Bronchial epithelial cell (primary cell): ENCODE results near the gene WDR59. TPM values are rescaled to one million over a fixed set of nuclear protein-coding genes. Genes with fewer than 3 reads are reported as not detected.
"Not testable (repeated sequence)": the region's sequence is repeated elsewhere in the genome, so short reads cannot be mapped to it uniquely, and the experiment has no call there.

Experiments used
- DNase-seq: peaks from one replicate; pipeline ENCODE4 v3.0.0-alpha.2; 2010; ENCODE audit warnings: low read depth
- FAIRE-seq: peaks from 2 replicates; lab custom pipeline; 2011; peaks lifted over from hg19 to GRCh38; lab: Jason Lieb, UNC
- H3K27me3 ChIP-seq: 2 replicates; pipeline ENCODE4 v1.5.1; 2011; ENCODE audit warnings: low read length; ENCODE audit not compliant: control insufficient read depth, insufficient read depth
- H3K36me3 ChIP-seq: 2 replicates; pipeline ENCODE4 v1.5.1; 2011; ENCODE audit warnings: low read length; ENCODE audit not compliant: control insufficient read depth, insufficient read depth
- H3K4me3 ChIP-seq: 2 replicates; pipeline ENCODE4 v1.5.1; 2011; ENCODE audit warnings: mild to moderate bottlenecking, low read depth, low read length, control low read depth
- total RNA-seq: library from RNA; depleted of rRNA; stranded (reverse); fragments of >200 nt; gene quantifications from 2 replicates; pipeline ENCODE4 v1.2.1, GENCODE V29; 2014
- TF ChIP-seq, protein P1 (sequence below): IDR thresholded peaks from 2 replicates; pipeline ENCODE4 v1.5.1; 2011; ENCODE audit warnings: mild to moderate bottlenecking, moderate library complexity, low read length, control low read depth, inconsistent platforms; ENCODE audit not compliant: insufficient read depth, severe bottlenecking

WDR59 gene
- total RNA-seq, 1 donor from 2014 or later: 7.6 TPM

GRCh38 chr16:75022567-75022966 lies 37.6 kb upstream of the WDR59 start:
- Histone ChIP-seq H3K36me3 (no peaks in the 10 kb centered on the region), H3K27me3 (no peaks in the 10 kb centered on the region), H3K4me3 (no peak overlapping the region)
- FAIRE-seq (no peak), DNase-seq (no peak)
- TF ChIP-seq, protein P1, sequence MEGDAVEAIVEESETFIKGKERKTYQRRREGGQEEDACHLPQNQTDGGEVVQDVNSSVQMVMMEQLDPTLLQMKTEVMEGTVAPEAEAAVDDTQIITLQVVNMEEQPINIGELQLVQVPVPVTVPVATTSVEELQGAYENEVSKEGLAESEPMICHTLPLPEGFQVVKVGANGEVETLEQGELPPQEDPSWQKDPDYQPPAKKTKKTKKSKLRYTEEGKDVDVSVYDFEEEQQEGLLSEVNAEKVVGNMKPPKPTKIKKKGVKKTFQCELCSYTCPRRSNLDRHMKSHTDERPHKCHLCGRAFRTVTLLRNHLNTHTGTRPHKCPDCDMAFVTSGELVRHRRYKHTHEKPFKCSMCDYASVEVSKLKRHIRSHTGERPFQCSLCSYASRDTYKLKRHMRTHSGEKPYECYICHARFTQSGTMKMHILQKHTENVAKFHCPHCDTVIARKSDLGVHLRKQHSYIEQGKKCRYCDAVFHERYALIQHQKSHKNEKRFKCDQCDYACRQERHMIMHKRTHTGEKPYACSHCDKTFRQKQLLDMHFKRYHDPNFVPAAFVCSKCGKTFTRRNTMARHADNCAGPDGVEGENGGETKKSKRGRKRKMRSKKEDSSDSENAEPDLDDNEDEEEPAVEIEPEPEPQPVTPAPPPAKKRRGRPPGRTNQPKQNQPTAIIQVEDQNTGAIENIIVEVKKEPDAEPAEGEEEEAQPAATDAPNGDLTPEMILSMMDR: no peak

GRCh38 chr16:75021410-75021809 lies 36.5 kb upstream of the WDR59 start:
- no peaks in the 10 kb centered on the region for H3K27me3 ChIP-seq
- no peak overlapping the region for H3K4me3 ChIP-seq
- no peaks in the 10 kb centered on the region for H3K36me3 ChIP-seq
- FAIRE-seq (no peak), DNase-seq (no peak)
- TF ChIP-seq, protein P1: no peak

- DNase-seq (no peak), FAIRE-seq (no peak)
- H3K36me3 ChIP-seq: no peaks in the 10 kb centered on the region
- H3K4me3 ChIP-seq: no peak overlapping the region
- no peaks in the 10 kb centered on the region for H3K27me3 ChIP-seq
- TF ChIP-seq, protein P1: no peak
These were observed 34.7 kb upstream of the WDR59 start for GRCh38 chr16:75019586-75019985.

GRCh38 chr16:75019007-75019406 lies 34.1 kb upstream of the WDR59 start:
- Histone ChIP-seq H3K27me3 (no peaks in the 10 kb centered on the region), H3K36me3 (no peaks in the 10 kb centered on the region), H3K4me3 (no peak overlapping the region)
- DNase-seq (no peak), FAIRE-seq (no peak)
- TF ChIP-seq, protein P1: no peak

- FAIRE-seq (no peak), DNase-seq (no peak)
- TF ChIP-seq, protein P1: no peak
- H3K27me3 ChIP-seq: no peaks in the 10 kb centered on the region
- H3K36me3 ChIP-seq: no peaks in the 10 kb centered on the region
- H3K4me3 ChIP-seq: no peak overlapping the region
These were observed 33.0 kb upstream of the WDR59 start for GRCh38 chr16:75017670-75018525.

- FAIRE-seq: not testable (repeated sequence)
These were observed 31.6 kb upstream of the WDR59 start for GRCh38 chr16:75016451-75017081.

More at GRCh38 chr16:75016451-75017081, 31.6 kb upstream of the WDR59 start:
- not testable (repeated sequence) for H3K4me3 ChIP-seq, H3K36me3 ChIP-seq, DNase-seq, H3K27me3 ChIP-seq
